ENCODE results near the gene PRSS1.

The PRSS1 gene

DNA sequence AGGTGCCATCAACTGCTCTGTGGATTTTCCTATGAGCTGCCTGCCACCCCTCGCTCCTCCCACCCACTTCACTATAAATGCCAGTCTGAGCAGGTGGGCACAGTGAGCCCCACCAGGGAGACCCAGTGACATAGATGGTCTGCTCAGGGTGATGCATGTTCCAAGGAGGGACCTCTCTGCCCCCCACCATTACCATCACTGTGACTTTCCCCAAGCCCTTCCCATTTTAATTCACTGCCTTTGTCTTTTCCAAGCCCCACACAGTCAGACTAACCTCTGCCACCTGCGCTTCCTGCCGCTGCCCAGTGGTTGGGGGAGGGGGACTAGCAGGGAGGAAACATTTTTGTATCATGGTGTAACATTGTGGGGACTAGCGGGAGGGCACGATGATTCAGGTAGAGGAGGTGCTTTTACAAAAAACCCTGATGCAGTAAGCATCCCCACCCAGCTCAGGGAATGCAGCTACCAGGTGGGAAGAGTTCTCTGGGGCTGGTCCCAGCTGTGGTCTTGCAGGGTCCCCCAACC is 46.1 kb downstream of the PRSS1 start:
- DNase-seq (ENCODE audit: low read depth) = no peak

DNA sequence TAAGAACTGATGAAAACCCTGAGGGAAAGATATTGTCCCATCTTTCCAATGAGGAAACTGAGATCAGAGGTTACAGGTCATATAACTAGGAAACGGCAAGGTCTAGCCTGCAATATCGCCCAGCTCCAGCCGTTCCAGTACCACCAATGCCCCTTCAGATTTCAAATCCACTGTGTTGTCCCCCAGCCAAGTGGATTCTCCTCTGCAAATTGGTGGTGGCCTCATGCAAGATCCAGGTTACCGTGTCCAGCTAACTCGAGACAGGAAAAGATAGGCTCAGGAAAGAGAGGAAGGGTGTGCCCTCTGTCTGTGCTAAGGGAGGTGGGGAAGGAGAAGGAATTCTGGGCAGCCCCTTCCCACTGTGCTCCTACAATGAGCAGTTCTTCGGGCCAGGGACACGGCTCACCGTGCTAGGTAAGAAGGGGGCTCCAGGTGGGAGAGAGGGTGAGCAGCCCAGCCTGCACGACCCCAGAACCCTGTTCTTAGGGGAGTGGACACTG is 46.8 kb downstream of the PRSS1 start:
- DNase-seq (ENCODE audit: low read depth) = no peak

DNA sequence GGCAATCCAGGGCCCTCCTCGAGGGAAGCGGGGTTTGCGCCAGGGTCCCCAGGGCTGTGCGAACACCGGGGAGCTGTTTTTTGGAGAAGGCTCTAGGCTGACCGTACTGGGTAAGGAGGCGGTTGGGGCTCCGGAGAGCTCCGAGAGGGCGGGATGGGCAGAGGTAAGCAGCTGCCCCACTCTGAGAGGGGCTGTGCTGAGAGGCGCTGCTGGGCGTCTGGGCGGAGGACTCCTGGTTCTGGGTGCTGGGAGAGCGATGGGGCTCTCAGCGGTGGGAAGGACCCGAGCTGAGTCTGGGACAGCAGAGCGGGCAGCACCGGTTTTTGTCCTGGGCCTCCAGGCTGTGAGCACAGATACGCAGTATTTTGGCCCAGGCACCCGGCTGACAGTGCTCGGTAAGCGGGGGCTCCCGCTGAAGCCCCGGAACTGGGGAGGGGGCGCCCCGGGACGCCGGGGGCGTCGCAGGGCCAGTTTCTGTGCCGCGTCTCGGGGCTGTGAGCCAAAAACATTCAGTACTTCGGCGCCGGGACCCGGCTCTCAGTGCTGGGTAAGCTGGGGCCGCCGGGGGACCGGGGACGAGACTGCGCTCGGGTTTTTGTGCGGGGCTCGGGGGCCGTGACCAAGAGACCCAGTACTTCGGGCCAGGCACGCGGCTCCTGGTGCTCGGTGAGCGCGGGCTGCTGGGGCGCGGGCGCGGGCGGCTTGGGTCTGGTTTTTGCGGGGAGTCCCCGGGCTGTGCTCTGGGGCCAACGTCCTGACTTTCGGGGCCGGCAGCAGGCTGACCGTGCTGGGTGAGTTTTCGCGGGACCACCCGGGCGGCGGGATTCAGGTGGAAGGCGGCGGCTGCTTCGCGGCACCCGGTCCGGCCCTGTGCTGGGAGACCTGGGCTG is 47.5 kb downstream of the PRSS1 start:
- no peak for DNase-seq (ENCODE audit: low read depth)

DNA sequence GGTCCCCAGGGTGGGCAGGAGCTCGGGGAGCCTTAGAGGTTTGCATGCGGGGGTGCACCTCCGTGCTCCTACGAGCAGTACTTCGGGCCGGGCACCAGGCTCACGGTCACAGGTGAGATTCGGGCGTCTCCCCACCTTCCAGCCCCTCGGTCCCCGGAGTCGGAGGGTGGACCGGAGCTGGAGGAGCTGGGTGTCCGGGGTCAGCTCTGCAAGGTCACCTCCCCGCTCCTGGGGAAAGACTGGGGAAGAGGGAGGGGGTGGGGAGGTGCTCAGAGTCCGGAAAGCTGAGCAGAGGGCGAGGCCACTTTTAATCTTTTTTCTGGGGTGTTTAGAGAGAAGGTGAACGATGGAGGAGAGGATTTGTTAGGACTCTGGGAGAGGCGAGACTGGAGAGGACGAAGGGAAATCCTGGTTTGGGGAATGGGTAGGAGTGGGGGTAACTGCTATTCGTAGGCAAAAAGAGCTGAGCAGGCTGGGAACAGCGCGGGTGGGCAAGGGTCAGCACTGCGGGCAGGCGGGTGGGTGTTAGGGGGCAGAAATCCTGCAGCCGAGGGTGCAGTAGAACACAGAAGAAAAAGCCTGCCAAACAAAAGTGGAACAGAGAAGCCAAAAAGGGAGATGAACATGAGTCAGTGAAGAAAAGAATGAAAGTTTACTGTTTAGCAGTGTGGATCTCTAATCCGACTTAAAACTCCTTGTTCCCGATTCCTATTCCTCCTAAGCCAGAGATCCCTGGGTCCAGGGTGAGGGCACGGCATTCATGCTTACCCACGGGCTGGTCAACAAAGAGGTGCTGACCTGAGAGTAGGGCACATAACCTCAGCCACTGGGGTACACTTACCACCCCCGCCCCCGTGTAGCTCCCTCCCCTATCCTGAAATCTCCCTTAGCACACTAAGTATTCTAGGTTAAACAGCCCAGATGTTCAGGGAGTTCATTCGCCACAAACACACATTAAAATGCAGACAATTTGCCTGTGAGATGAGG is 48.4 kb downstream of the PRSS1 start:
- no peak for DNase-seq (ENCODE audit: low read depth)

DNA sequence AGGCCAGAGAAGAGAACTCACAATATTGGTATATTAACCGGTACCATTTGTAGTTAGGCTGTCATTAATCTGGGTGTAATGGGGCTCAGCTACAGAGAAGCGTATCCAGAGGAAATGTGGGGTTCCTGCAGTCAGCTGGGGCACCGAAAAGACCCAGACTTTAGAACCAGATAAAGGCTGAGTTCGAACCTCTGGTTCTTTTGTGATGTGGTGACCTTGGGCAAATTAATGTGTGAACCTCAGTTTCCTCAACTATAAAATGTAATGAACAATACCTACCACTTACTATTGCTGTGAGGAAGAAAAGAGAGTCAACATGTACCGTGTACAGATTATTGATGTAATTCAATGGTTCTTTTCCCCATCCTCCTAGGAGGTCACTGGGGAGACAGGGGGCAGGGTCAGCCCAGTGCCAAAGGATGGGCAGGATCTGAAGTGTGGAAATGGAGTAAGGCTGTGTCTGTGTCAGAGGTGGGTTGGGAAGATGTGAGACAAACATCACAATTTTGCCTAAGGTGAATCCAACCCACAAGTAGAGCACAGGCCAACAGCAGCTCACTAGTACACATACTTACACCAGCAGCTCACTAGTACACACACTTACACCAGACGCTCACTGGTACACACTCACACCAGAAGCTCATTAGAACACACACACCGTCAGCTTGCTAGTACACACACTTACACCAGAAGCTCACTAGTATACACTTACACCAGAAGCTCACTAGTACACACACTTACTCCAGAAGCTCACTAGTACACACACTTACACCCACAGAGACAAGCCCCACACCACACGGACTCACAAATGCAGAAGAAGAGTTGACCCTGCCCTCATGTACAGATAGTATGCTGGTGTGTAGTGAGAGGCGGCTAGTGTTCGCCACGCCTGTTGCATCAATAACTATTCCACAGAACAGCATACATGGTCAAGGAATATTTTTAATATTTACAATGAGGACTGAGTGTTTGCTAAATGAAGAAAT is 49.5 kb downstream of the PRSS1 start:
- DNase-seq (ENCODE audit: low read depth) = no peak

DNA sequence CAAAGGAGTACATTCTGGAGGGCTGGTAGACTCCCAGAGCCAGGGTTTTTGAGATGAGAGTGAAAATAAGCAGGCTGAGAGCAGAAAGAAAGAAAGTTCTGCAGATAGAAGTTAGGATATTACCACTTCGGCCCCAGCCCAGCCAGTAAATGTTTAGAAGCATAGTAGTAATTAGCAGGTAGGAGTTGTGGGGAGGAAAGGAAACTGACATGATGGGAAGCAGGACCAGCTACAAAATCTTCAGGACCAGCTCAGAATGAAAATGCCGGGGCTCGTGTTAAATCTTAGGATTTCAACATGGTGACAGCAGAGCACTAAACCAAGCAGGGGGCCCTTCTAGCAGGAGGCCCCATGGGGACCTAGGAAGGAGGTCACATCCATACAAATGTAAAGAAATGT is 50.2 kb downstream of the PRSS1 start:
- DNase-seq (ENCODE audit: low read depth) = no peak

DNA sequence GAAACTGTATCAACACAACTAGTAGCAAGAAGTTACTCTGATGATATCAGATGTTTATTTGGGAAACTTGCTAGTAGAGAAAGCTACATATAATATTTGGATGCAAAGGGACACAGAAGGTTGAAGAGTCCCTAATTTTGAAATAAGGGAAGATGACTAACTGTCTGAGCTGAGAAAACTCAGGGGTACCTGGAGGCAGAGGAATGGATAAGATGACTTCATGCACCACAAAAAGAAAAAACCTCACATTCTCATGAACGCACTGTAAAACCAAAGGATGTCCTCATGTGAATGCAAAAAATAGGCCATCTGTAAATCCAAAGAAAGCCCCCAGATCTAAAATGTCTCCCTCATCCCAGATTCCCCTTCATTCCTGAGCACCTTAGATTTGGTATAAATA is 50.8 kb downstream of the PRSS1 start:
- no peak for DNase-seq (ENCODE audit: low read depth)

DNA sequence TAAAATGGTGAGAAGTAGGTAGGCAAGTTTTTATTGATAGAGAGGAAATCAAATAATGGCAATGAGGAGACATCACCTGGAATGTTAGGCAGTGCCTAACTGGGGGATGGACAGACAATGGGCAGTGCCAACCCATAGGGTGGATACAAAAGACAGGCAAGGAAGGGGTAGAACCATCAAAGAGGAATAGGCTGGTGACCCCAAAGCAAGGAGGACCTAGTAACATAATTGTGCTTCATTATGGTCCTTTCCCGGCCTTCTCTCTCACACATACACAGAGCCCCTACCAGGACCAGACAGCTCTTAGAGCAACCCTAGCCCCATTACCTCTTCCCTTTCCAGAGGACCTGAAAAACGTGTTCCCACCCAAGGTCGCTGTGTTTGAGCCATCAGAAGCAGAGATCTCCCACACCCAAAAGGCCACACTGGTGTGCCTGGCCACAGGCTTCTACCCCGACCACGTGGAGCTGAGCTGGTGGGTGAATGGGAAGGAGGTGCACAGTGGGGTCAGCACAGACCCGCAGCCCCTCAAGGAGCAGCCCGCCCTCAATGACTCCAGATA is 51.5 kb downstream of the PRSS1 start:
- DNase-seq (ENCODE audit: low read depth) = no peak

DNA sequence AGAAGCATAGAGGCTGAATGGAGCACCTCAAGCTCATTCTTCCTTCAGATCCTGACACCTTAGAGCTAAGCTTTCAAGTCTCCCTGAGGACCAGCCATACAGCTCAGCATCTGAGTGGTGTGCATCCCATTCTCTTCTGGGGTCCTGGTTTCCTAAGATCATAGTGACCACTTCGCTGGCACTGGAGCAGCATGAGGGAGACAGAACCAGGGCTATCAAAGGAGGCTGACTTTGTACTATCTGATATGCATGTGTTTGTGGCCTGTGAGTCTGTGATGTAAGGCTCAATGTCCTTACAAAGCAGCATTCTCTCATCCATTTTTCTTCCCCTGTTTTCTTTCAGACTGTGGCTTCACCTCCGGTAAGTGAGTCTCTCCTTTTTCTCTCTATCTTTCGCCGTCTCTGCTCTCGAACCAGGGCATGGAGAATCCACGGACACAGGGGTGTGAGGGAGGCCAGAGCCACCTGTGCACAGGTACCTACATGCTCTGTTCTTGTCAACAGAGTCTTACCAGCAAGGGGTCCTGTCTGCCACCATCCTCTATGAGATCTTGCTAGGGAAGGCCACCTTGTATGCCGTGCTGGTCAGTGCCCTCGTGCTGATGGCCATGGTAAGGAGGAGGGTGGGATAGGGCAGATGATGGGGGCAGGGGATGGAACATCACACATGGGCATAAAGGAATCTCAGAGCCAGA is 52.5 kb downstream of the PRSS1 start:
- no peak for DNase-seq (ENCODE audit: low read depth)

DNA sequence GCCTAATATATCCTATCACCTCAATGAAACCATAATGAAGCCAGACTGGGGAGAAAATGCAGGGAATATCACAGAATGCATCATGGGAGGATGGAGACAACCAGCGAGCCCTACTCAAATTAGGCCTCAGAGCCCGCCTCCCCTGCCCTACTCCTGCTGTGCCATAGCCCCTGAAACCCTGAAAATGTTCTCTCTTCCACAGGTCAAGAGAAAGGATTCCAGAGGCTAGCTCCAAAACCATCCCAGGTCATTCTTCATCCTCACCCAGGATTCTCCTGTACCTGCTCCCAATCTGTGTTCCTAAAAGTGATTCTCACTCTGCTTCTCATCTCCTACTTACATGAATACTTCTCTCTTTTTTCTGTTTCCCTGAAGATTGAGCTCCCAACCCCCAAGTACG is 53.0 kb downstream of the PRSS1 start:
- no peak for DNase-seq (ENCODE audit: low read depth)
